Gastroesophageal sphincter (tissue), 3 donors: ENCODE results near the gene SCN8A.

ENCODE experiments used
- CTCF ChIP-seq, 4 experiments: fragments of 200-600 bp in 2 of 4; fragments of 450-650 bp in 2 of 4; sonication (generic) in 1 of 4; IDR thresholded peaks; one replicate each; pipeline ENCODE4 v1.5.1; 2017 to 2019; ENCODE audit warnings: antibody characterized with exemption in 4 of 4, mild to moderate bottlenecking in 2 of 4, moderate library complexity in 2 of 4
- EP300 ChIP-seq: sonication (generic); formaldehyde crosslinking; IDR thresholded peaks from one replicate; pipeline ENCODE4 v1.6.1; 2017; ENCODE audit warnings: antibody characterized with exemption, mild to moderate bottlenecking
- POLR2A ChIP-seq, 2 donors: fragments of 450-650 bp; IDR thresholded peaks; one replicate each; pipeline ENCODE4 v1.6.1; 2017; ENCODE audit warnings: antibody characterized with exemption in 2 of 2, mild to moderate bottlenecking in 2 of 2, moderate library complexity in 1 of 2

DNA sequence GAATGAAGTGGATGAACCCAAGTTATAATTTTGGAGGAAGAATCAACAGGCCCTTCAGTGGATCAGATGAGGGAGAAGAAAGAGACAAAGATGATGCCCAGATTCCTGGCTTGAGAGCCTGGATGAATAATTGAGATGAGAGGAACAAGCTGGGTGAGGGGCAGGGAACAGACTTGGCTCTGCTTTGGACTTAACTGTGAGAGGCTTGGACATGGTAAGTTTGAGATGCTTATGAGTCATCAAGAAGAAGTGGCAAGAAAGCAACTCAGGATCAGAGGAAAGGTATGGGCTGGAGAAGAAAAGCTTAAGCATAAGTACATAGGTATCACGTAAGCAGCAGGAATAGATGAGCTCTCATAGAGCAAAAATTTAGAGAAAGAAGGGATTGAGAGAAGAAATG is 202.2 kb downstream of the SCN8A start:
- TF ChIP-seq POLR2A (IDR thresholded peaks at IDR 0.05) = no peak
- no peak for TF ChIP-seq EP300
- TF ChIP-seq CTCF (IDR thresholded peaks at IDR 0.05) = no peak
